ENCODE data around the gene SPATA16.
"Not testable (repeated sequence)": the region's sequence is repeated elsewhere in the genome, so short reads cannot be mapped to it uniquely, and the experiment has no call there.

SPATA16 gene

GRCh38 chr3:172869784-172870518 lies 271.1 kb downstream of the SPATA16 start:
- DNase-seq, result peak in 2 of 3 donors; percentile 10 to 30

DNA sequence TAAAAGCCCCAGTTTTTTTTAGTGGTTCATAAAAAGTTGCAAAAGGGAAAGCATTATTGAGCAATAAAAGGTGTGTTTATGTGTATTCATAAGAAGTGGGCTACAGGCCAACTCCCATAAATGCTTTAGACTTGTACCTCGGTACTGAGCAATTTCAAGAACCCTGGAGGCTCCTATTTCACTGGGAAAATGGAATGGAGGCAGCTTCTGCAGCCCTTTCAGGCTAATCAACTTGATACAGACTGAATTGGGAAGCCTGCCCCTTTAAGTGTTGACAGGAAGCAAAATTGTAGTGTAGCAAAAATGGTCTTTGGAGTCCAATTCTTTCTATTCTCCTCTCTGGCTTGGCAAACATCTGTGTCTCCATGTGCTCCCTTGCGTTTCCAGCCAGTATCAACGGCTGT lies 271.7 kb downstream of the SPATA16 start:
- DNase-seq, result no peak

DNA sequence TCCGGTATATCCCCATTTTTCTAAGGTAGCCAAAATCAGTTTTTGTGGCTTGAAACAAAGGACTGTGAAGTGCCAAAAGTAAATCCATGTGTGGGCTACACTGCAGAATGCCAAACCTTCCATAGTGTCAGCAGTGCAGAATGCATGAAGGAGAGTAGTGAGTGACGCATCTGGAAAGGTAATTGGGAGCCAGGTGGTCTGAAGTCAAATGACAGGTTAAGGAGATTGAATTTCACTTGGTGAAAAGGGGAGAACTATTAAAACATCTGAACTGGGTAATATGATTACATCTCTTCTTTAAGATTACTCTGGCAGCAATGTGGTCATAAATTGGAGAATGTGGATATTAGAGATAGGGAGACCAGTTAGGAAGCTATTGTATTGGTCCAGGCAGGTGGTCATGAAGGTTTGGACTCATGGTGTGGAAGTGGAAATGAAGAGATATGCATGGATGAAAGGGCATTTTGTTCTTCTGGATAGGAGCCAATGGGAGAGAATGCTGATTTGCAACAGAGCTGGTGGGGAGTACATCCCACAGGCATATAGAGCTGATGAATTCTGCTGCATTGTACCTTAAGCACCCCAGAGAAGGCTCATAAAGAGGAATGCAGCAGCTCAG lies 272.3 kb downstream of the SPATA16 start:
- no peak for DNase-seq

DNA sequence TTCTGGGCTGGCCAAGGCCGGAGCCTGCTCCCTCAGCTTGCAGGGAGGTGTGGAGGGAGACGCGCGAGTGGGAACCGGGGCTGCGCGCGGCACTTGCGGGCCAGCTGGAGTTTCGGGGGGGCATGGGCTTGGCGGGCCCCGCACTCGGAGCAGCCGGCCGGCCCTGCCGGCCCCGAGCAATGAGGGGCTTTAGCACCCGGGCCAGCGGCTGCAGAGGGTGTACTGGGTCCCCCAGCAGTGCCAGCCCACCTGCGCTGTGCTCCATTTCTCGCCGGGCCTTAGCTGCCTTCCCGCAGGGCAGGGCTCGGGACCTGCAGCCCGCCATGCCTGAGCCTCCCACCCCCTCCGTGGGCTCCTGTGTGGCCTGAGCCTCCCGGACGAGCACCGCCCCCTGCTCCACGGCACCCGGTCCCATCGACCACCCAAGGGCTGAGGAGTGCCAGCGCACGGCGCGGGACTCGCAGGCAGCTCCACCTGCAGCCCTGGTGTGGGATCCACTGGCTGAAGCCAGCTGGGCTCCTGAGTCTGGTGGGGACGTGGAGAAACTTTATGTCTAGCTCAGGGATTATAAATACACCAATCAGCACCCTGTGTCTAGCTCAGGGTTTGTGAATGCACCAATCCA lies 274.2 kb downstream of the SPATA16 start:
- not testable (repeated sequence) for DNase-seq

GRCh38 chr3:172859041-172859440 lies 282.0 kb downstream of the SPATA16 start:
- no peak for DNase-seq

- no peak for DNase-seq
Measured at GRCh38 chr3:172856795-172857742, 284.0 kb downstream of the SPATA16 start.

GRCh38 chr3:172855037-172855436 lies 286.0 kb downstream of the SPATA16 start:
- no peak for DNase-seq

DNA sequence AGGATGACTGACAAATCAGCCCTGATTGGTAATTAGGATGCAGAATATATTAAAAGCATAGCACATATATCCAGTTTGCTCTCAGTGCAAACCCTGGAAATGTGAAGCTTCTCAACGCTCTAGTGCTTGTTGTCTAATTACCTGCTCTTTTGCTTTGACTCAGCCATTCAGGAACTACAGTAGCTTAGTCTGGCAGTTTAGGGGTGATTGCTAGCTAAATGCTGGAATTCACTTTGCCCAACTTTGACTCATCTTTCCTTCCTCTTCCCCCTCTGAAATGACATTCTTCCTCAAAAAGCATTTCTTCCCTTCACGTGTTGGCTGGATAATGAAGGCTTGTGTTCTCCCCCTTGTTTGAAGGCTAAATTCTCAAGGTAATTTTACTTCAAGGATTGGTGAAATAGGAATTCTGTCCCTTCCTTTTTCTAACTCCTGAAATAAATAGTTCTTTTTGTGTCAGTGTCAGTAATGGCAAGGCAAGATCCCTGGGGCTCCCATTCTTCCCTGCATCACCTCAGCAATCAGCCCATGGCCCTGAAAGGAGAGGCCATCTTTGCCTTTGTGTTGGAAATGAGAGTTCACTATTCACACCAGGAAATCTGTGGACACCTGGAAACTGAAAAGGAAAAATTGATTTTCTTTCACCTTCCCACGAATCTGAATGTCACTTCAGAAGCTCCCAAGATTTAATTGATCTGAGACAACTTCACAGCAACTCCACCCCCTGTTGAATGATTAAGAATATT lies 286.9 kb downstream of the SPATA16 start:
- peak; percentile 25 to 61 (median 53) for DNase-seq

DNA sequence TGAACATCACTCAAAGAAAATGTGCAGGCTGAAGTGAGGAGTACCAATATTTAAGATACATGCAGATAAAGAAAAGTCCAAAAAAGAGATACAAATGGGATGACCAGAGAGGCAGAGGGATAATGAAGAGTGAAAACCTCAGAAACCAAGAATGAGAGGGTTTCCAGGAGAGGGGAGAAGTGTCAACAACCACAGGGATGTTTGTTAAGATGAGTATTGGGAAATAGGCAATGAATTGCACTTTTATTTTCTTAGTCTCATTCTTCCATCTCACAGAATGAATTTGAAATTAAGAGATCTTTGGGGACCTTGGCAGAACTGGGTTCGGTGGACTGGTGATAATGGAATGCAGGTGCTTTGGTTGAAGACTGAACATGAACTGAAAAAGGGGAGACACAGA lies 288.0 kb downstream of the SPATA16 start:
- DNase-seq, result no peak

GRCh38 chr3:172848910-172849309 lies 292.1 kb downstream of the SPATA16 start:
- DNase-seq, result no peak

DNA sequence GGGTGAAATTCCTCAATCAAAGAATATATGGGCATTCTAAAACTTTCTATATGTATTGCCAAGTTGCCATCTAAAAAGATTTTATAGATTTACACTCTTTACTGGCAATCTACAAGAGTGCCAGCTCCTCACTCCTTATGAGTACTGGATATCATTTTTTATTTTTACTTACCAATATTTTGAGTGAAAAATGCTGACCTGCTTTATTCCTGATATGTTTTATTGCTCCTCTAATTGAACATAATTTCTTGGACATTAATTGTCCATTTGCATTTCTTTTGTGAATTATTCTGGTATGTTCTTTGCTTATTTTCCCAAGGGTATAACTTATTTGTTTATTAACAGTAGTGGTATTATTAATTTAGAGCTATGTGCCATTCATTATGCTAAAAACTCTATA lies 293.7 kb downstream of the SPATA16 start:
- no peak for DNase-seq

DNA sequence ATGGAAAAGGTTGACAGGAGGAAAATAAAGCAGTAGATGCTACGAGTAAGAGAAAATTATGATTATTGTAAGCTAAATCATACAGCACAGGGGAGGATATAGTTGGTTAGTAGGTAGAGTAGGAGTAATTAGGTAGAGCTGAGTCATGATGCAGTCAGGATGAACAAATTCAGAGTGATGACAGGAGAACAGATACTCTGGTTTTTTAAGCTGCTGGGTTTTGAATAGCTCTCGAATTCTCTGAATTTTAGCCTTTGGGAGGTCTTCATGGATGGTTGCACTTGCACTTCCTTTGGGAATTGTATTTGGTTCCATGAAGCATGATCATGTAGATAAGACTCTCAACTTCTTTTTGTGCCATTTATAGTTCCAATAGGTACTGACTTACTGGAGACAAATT lies 294.3 kb downstream of the SPATA16 start:
- DNase-seq, result no peak

DNA sequence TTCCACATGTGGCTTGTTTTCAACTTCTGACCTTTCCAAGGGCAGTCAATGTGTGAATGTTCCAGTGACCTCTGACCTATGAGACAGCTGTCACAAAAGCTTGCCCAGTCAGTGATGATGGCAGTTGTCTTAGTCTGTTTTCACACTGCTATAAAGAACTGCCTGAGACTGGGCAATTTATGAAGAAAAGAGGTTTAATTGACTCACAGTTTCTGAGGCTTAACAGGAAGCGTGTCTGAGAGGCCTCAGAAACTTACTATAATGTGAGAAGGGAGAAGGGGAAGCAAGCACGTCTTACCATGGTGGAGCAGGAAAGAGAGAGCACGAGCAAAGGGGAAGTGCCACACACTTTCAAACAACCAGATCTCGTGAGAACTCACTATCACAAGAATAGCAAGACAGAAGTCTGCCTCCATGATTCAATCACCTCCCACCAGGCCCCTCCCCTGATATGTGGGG lies 294.9 kb downstream of the SPATA16 start:
- DNase-seq, result peak; percentile 27 to 44 (median 37)

- DNase-seq, result no peak
Measured at GRCh38 chr3:172844428-172844827, 296.6 kb downstream of the SPATA16 start.

DNA sequence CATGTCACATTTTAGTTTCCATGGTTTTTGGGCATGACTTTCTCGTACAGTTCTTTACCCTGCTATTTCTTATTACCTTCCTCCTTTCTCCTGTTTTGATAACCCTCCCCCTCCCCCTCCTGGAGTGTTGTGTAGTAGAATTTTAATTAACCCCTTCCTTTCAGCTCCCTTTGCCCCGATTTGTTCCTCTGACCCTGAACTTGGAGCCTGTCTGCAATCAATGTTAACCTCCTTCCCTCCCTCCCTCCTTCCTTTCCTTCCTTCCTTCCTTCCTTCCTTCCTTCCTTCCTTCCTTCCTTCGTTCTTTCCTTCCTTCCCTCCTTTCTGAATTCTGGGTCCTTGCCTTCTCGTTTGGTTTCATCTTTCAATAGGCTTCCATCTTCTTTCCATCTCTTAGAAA lies 300.1 kb downstream of the SPATA16 start:
- no peak for DNase-seq

DNA sequence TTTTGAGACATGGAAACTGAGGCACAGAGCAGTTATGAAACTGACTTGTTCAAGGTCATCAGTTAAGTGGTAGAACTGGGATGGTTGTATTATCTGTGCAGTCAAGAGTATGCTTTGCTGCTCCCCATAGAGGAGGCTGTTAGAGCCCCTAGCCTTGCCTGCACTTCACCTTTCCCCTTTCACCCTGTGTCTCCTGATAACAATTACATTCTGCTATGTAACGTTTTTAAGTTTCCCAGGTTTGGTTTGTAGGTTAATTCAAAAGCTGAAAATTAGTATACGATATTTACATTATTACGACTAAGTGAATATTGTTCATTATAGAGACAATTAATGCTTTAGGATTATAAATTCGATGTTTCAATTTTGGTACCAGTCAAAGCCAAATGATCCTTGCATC lies 300.6 kb downstream of the SPATA16 start:
- DNase-seq, result no peak

- DNase-seq, result no peak
Measured at GRCh38 chr3:172839679-172840078, 301.4 kb downstream of the SPATA16 start.
